Hematopoietic multipotent progenitor cell treated with erythropoietin and hydrocortisone succinate and interleukin-3 and kit ligand, for 15 days (in vitro differentiated cells): Measurements from ENCODE around the gene IFIT5.
A peak's percentile ranks its signal among the peaks of the same experiment; 100 is the strongest.
"Not testable (repeated sequence)": the region's sequence is repeated elsewhere in the genome, so short reads cannot be mapped to it uniquely, and the experiment has no call there.

Experiments
- DNase-seq: peaks from one replicate; pipeline ENCODE4 v3.0.0-alpha.2; 2015; ENCODE audit warnings: low spot score

IFIT5 gene

GRCh38 chr10:89392974-89393373 lies 21.4 kb upstream of the IFIT5 start:
- no peak for DNase-seq

GRCh38 chr10:89393898-89394297 lies 20.5 kb upstream of the IFIT5 start:
- DNase-seq = no peak

GRCh38 chr10:89395141-89395540 lies 19.2 kb upstream of the IFIT5 start:
- no peak for DNase-seq

GRCh38 chr10:89398003-89398749 lies 16.2 kb upstream of the IFIT5 start:
- no peak for DNase-seq

- DNase-seq = no peak
Observed at GRCh38 chr10:89399956-89400355, 14.4 kb upstream of the IFIT5 start.

- DNase-seq = no peak
Observed at GRCh38 chr10:89403043-89403442, 11.3 kb upstream of the IFIT5 start.

GRCh38 chr10:89404104-89405047 lies 10.0 kb upstream of the IFIT5 start:
- DNase-seq = no peak

- DNase-seq = not testable (repeated sequence)
Observed at GRCh38 chr10:89406178-89406577, 8.2 kb upstream of the IFIT5 start.

GRCh38 chr10:89407792-89408191 lies 6.6 kb upstream of the IFIT5 start:
- DNase-seq = not testable (repeated sequence)

- DNase-seq = not testable (repeated sequence)
Observed at GRCh38 chr10:89409282-89409681, 5.1 kb upstream of the IFIT5 start.

GRCh38 chr10:89410551-89410950 lies 3.8 kb upstream of the IFIT5 start:
- DNase-seq = not testable (repeated sequence)

- not testable (repeated sequence) for DNase-seq
Observed at GRCh38 chr10:89411135-89411534, 3.2 kb upstream of the IFIT5 start.

- DNase-seq = peak; percentile 59
Observed at GRCh38 chr10:89412276-89412675, 2.1 kb upstream of the IFIT5 start.

- DNase-seq = no peak
Observed at GRCh38 chr10:89413398-89413912, 913 bp upstream of the IFIT5 start.

- peak; percentile 28 for DNase-seq
Observed at GRCh38 chr10:89414879-89415821, 782 bp downstream of the IFIT5 start.

- DNase-seq = no peak
Observed at GRCh38 chr10:89416465-89416864, 2.1 kb downstream of the IFIT5 start.

- peak; percentile 39 for DNase-seq
Observed at GRCh38 chr10:89419548-89419947, 5.2 kb downstream of the IFIT5 start.

- no peak for DNase-seq
Observed at GRCh38 chr10:89421018-89421476, 6.7 kb downstream of the IFIT5 start.

GRCh38 chr10:89425000-89425399 lies 10.6 kb downstream of the IFIT5 start:
- DNase-seq = no peak

- peak; percentile 54 for DNase-seq
Observed at GRCh38 chr10:89426230-89426868, 12.0 kb downstream of the IFIT5 start.

- no peak for DNase-seq
Observed at GRCh38 chr10:89427629-89428028, 13.3 kb downstream of the IFIT5 start.
